Cardiac muscle cell (in vitro differentiated cells and primary cell): ENCODE results near the gene CYBC1. TPM values are rescaled to one million over a fixed set of nuclear protein-coding genes. Genes with fewer than 3 reads are reported as not detected.

Experiments
- DNase-seq, 2 donors: peaks; one replicate each; pipeline versions ENCODE4 v3.0.0 to v3.0.0-alpha.2; 2010 to 2017; ENCODE audit warnings: low read depth in 1 of 2, low spot score in 1 of 2
- H3K27ac ChIP-seq: fragments of 200-600 bp; sonication (generic); 2 replicates; pipeline ENCODE4 v1.5.1; 2016
- H3K27me3 ChIP-seq: fragments of 200-600 bp; sonication (generic); 2 replicates; pipeline ENCODE4 v1.6.0; 2016; ENCODE audit warnings: control low read depth
- H3K36me3 ChIP-seq: fragments of 200-600 bp; sonication (generic); 2 replicates; pipeline ENCODE4 v1.5.1; 2016; ENCODE audit warnings: control low read depth
- H3K4me1 ChIP-seq: fragments of 200-600 bp; sonication (generic); 2 replicates; pipeline ENCODE4 v1.8.1; 2017; ENCODE audit warnings: low read depth, mild to moderate bottlenecking, mixed run types
- H3K4me3 ChIP-seq: fragments of 200-600 bp; sonication (generic); 2 replicates; pipeline ENCODE4 v1.5.1; 2016; ENCODE audit warnings: mild to moderate bottlenecking
- H3K9me3 ChIP-seq: fragments of 200-600 bp; sonication (generic); 2 replicates; pipeline ENCODE4 v1.5.1; 2017; ENCODE audit warnings: low read depth, mild to moderate bottlenecking, control low read depth
- polyA plus RNA-seq: library from polyadenylated mRNA; unstranded; fragments of >200 nt; fragmentation: Nextera tagmentation; extraction: Ambion mirVana; gene quantifications from 2 replicates; pipeline ENCODE4 v1.2.1, GENCODE V29; 2016
- total RNA-seq: library from RNA; depleted of rRNA; stranded (reverse); fragments of >200 nt; gene quantifications from 2 replicates; pipeline ENCODE4 v1.2.3, GENCODE V29; 2016
- TF ChIP-seq, protein P1 (sequence below): IDR thresholded peaks from 2 replicates; pipeline ENCODE4 v1.5.1; 2012; ENCODE audit warnings: low read depth, mild to moderate bottlenecking, low read length

Gene CYBC1
- total and polyA plus RNA-seq, 2 experiments from 2014 or later, result 52.7 to 71.3 TPM

DNA sequence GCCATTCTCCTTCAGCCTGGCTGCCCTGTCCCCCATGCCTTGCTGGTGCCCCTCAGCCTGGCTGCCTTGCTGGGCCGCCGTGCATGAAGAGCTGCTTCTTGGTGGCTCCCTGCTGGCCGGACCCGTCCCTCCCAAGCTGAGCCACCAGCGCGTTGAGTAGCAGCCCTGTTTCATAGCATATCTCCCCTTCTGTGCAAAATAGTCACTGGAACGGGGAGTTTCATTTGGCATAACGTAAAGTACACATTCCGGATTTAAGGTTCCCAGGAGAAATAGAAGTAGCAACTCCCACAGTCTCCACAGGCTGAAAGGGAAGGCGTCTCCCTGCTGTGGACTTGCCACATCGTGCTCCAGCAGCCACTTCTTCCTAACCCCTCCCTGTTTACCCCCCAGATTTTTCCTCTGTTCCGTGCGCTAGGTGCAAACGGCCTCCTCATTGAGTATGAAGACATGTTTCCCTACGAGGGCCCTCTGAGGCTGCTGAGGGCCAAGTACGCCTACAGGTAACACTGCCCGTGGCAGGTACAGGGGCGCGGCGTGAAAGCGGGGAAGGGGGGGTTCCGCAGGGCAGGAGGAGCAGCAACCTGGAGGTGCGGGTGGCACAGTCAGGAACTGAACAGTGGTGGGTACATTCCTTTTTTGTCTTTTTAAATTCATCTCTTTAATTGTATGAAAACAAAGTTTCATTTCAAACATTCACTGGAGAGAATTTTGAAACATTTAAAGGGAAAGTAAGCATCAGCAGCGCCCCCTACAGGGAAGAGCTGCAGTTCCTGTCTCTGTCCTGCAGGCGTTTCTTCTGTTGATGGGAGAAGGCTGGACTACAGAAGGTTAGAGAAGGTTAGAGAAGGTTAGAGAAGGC lies 26.3 kb downstream of the CYBC1 start:
- peak; percentile 31 to 60 for DNase-seq
- Histone ChIP-seq H3K27ac (no peak overlapping the region), H3K9me3 (no peaks in the 10 kb centered on the region), H3K36me3 (no peaks in the 10 kb centered on the region), H3K27me3 (no peaks in the 10 kb centered on the region), H3K4me3 (no peak overlapping the region), H3K4me1 (peaks cover under 1% of the 10 kb centered on the region)
- TF ChIP-seq, protein P1, sequence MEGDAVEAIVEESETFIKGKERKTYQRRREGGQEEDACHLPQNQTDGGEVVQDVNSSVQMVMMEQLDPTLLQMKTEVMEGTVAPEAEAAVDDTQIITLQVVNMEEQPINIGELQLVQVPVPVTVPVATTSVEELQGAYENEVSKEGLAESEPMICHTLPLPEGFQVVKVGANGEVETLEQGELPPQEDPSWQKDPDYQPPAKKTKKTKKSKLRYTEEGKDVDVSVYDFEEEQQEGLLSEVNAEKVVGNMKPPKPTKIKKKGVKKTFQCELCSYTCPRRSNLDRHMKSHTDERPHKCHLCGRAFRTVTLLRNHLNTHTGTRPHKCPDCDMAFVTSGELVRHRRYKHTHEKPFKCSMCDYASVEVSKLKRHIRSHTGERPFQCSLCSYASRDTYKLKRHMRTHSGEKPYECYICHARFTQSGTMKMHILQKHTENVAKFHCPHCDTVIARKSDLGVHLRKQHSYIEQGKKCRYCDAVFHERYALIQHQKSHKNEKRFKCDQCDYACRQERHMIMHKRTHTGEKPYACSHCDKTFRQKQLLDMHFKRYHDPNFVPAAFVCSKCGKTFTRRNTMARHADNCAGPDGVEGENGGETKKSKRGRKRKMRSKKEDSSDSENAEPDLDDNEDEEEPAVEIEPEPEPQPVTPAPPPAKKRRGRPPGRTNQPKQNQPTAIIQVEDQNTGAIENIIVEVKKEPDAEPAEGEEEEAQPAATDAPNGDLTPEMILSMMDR, result peak; percentile 73

DNA sequence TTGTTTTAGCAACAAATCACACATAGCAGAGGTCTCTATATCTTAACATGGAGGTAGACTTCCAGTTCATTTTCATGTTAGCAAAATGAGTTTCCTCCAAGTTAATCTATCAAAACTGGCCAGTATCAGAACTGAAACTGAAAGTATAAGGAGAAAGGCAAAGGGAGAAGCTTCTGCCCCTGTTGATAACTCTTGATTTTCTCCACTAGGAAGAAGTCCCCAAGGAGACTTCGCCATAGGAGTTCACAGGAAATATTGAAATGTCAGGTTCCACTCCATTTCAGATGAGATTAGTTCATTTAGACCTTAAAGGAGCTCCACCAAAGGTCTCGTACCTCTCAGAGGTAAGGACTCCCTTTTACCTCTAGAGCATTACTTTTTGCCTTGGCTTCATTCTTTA lies 31.0 kb downstream of the CYBC1 start:
- no peaks in the 10 kb centered on the region for H3K36me3 ChIP-seq
- no peaks in the 10 kb centered on the region for H3K27me3 ChIP-seq
- H3K4me3 ChIP-seq, result no peak overlapping the region
- DNase-seq, result no peak
- TF ChIP-seq, protein P1, result no peak
- no peak overlapping the region for H3K27ac ChIP-seq
- H3K4me1 ChIP-seq, result peaks cover 4% of the 10 kb centered on the region
- H3K9me3 ChIP-seq, result no peaks in the 10 kb centered on the region

DNA sequence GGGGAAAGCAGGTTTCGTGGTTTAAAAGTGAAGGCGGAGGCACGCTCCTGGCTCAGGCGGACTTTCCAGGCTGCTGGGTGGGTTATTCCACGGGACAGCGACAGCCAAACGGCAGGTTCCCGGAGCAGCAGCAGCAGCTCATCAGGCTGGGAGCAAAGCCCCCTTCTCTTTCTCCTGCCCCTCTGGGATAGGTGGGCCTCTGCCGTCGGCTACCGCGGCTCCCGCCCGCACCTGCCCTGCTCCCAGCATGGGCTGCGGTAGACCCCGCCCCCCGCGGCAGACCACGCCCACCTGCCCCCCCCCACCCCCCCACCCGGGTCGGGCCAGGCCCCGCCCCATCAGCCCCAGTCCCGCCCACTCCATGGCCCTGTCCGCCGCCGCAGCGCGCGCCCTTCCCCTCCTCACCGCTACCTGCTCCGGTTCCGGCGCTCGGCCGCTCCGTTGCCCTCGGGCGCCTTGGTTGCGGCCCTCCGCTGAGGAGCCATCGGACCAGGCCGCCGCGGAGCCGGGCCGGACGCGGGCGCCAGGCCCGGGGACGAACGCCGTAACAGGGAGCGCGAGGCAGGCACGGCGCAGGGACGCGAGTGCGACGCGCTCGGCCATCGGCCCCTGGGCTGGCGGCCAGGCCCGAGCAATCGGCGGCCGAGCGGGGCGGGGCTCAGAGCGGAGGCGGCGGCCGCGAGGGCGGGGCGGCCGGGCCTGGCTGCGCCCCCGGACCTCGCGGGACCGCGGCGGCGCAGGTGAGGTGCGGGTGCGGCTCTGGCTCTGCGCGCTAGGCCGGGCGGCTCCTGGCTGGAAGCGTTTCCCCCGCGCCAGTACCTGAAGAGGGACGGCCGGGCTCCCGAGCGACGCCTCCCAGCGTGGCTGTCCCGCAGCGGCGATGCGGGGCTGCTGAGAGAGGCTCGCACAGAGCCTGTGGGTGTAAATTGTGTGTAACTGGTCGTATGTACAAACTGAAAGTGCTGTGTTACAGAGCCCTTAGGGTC lies 32.3 kb downstream of the CYBC1 start, which contains the start of the genes HEXD and OGFOD3:
HEXD (plus strand) TSS at position 347 of the 986 bp plus-strand sequence. CDS start 1,453 bp downstream, outside the sequence.
OGFOD3 (minus strand) TSS at position 586 of the 986 bp plus-strand sequence; CDS start at position 485, 101 bp downstream.
- peak; percentile 86 to 92 for DNase-seq
- TF ChIP-seq, protein P1, result no peak
- Histone ChIP-seq H3K27ac (peak within 1 kb of the TSS; percentile 93), H3K4me3 (peak within 1 kb of the TSS; percentile 97), H3K27me3 (no peaks in the 10 kb centered on the region), H3K4me1 (peaks cover 4% of the 10 kb centered on the region), H3K9me3 (no peaks in the 10 kb centered on the region), H3K36me3 (no peaks in the 10 kb centered on the region)

- Histone ChIP-seq H3K4me3 (no peak overlapping the region), H3K27ac (no peak overlapping the region), H3K4me1 (peaks cover 4% of the 10 kb centered on the region), H3K27me3 (no peaks in the 10 kb centered on the region), H3K36me3 (no peaks in the 10 kb centered on the region), H3K9me3 (no peaks in the 10 kb centered on the region)
- TF ChIP-seq, protein P1, result no peak
- DNase-seq, result no peak
Observed at GRCh38 chr17:82416771-82417170, 33.8 kb downstream of the CYBC1 start.

GRCh38 chr17:82416264-82416663 lies 34.3 kb downstream of the CYBC1 start:
- Histone ChIP-seq H3K36me3 (no peaks in the 10 kb centered on the region), H3K4me1 (peaks cover 4% of the 10 kb centered on the region), H3K9me3 (no peaks in the 10 kb centered on the region), H3K27ac (no peak overlapping the region), H3K27me3 (no peaks in the 10 kb centered on the region), H3K4me3 (no peak overlapping the region)
- no peak for DNase-seq
- TF ChIP-seq, protein P1, result no peak
